DND-41 (cell line): ENCODE data around the gene PITPNM1.

Source experiments
- ATAC-seq: fragments of 200-7000 bp; cut with Tn5 transposase; 3 replicates; pipeline ENCODE4 v1.9.1; 2021; ENCODE audit warnings: low read depth; ENCODE audit not compliant: insufficient read depth
- DNase-seq: peaks from one replicate; pipeline ENCODE4 v3.0.0-alpha.2; 2020
- H2AFZ ChIP-seq: 2 replicates; pipeline ENCODE4 v1.6.0; 2012; ENCODE audit warnings: low read depth, low read length
- H3K27ac ChIP-seq: 2 replicates; pipeline ENCODE4 v1.5.1; 2012; ENCODE audit warnings: low read length, inconsistent platforms
- H3K27me3 ChIP-seq: fragments of 200-600 bp; sonication (generic); 2 replicates; pipeline ENCODE4 v1.6.0; 2012; ENCODE audit warnings: low read length, mild to moderate bottlenecking, inconsistent platforms; ENCODE audit not compliant: insufficient read depth, poor library complexity
- H3K36me3 ChIP-seq: 2 replicates; pipeline ENCODE4 v1.5.1; 2012; ENCODE audit warnings: low read length, inconsistent platforms; ENCODE audit not compliant: insufficient read depth
- H3K4me1 ChIP-seq: 2 replicates; pipeline ENCODE4 v1.5.1; 2012; ENCODE audit warnings: mild to moderate bottlenecking, low read length; ENCODE audit not compliant: insufficient read depth
- H3K4me2 ChIP-seq: 2 replicates; pipeline ENCODE4 v1.6.0; 2012; ENCODE audit warnings: mild to moderate bottlenecking, moderate library complexity, low read length, inconsistent platforms; ENCODE audit not compliant: insufficient read depth
- H3K4me3 ChIP-seq, 2 experiments: fragments of 200-600 bp in 1 of 2; shearing (Covaris generic) in 1 of 2; 2 replicates each; pipeline ENCODE4 v1.5.1; 2012 to 2016; ENCODE audit warnings: inconsistent platforms in 2 of 2, low read length in 2 of 2, mild to moderate bottlenecking in 2 of 2, low read depth in 1 of 2, moderate library complexity in 1 of 2
- H3K79me2 ChIP-seq: 2 replicates; pipeline ENCODE4 v1.6.0; 2012; ENCODE audit warnings: low read length, inconsistent platforms; ENCODE audit not compliant: insufficient read depth
- H3K9ac ChIP-seq: 2 replicates; pipeline ENCODE4 v1.6.0; 2012; ENCODE audit warnings: low read depth, mild to moderate bottlenecking, inconsistent platforms, low read length, moderate library complexity
- H3K9me3 ChIP-seq: 2 replicates; pipeline ENCODE4 v1.5.1; 2012; ENCODE audit warnings: low read length, moderate library complexity, mild to moderate bottlenecking, inconsistent platforms; ENCODE audit not compliant: insufficient read depth, severe bottlenecking
- H4K20me1 ChIP-seq: 2 replicates; pipeline ENCODE4 v1.6.0; 2012; ENCODE audit warnings: low read length; ENCODE audit not compliant: insufficient read depth
- EZH2 ChIP-seq: IDR thresholded peaks from 3 replicates; pipeline ENCODE4 v1.6.1; 2012; ENCODE audit warnings: borderline replicate concordance, low read depth, mild to moderate bottlenecking, moderate library complexity, low read length, inconsistent platforms; ENCODE audit not compliant: severe bottlenecking
- TF ChIP-seq, protein P1 (sequence below): IDR thresholded peaks from 2 replicates; pipeline ENCODE4 v1.5.1; 2012; ENCODE audit warnings: borderline replicate concordance, low read length, moderate library complexity, mild to moderate bottlenecking; ENCODE audit not compliant: poor library complexity, severe bottlenecking; ENCODE audit errors: extremely low read depth

The PITPNM1 gene

DNA sequence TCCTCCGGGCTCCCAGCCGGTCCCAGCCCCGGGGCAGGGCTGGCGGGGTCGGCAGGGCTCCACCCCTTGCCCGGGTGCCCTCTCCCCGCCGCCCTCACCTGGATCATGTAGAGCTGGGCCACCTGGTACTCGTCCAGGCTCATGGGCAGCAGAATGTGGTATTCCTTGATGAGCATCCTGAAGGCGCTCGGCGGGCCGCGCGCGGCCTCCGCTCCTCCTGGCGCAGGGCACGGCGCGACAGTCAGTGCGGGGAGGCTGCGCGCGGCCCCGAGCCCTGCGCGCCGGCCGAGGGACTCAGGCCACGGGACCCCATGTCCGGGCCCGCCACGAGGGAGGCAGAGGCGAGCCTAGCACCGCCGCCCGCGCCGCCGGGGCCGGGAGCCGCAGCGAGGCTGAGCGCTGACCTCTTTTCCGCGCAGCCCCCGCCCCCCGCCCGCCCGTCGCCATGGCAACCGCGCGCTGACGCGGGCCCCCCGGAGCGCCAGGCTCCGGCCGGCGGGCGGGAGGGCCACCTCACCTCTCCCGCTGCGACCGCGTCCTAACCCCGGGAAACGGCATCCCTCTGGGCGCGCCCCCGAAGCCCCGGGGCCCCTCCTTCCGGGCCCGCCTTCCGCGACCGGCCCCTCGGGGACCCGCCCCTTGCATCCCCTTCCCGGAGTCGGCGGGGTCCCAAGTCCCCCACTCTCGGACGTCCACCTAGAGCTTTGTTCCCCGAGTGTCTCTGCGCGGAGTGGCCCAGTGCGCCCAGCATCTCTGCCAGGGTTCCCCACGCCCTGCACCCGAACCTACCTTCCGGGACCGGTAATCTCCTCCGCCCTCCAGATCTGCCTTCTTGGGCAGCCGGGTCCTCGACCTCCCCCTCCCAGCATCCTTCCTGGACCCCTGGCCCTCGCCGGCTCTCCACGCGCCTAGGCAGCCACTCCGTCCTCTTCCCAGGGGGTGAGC, 886 bp downstream of the PITPNM1 start:
- Histone ChIP-seq H3K36me3 (peaks cover 51% of the 10 kb centered on the region), H3K79me2 (peaks cover 51% of the 10 kb centered on the region), H3K27me3 (no peaks in the 10 kb centered on the region), H3K4me2 (peak overlapping the region; percentile 95), H3K9ac (peak overlapping the region; percentile 79), H3K9me3 (no peaks in the 10 kb centered on the region), H2AFZ (peak overlapping the region; percentile 61; the same call in 1 of the 2 replicates), H3K27ac (peak overlapping the region; percentile 69), H3K4me1 (peaks cover 47% of the 10 kb centered on the region), H3K4me3 (peak overlapping the region; percentile 42 to 85), H4K20me1 (peaks cover 40% of the 10 kb centered on the region)
- ATAC-seq (no peak), DNase-seq (peak; percentile 40)
- no peak for TF ChIP-seq EZH2
- TF ChIP-seq, protein P1, sequence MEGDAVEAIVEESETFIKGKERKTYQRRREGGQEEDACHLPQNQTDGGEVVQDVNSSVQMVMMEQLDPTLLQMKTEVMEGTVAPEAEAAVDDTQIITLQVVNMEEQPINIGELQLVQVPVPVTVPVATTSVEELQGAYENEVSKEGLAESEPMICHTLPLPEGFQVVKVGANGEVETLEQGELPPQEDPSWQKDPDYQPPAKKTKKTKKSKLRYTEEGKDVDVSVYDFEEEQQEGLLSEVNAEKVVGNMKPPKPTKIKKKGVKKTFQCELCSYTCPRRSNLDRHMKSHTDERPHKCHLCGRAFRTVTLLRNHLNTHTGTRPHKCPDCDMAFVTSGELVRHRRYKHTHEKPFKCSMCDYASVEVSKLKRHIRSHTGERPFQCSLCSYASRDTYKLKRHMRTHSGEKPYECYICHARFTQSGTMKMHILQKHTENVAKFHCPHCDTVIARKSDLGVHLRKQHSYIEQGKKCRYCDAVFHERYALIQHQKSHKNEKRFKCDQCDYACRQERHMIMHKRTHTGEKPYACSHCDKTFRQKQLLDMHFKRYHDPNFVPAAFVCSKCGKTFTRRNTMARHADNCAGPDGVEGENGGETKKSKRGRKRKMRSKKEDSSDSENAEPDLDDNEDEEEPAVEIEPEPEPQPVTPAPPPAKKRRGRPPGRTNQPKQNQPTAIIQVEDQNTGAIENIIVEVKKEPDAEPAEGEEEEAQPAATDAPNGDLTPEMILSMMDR, result no peak

DNA sequence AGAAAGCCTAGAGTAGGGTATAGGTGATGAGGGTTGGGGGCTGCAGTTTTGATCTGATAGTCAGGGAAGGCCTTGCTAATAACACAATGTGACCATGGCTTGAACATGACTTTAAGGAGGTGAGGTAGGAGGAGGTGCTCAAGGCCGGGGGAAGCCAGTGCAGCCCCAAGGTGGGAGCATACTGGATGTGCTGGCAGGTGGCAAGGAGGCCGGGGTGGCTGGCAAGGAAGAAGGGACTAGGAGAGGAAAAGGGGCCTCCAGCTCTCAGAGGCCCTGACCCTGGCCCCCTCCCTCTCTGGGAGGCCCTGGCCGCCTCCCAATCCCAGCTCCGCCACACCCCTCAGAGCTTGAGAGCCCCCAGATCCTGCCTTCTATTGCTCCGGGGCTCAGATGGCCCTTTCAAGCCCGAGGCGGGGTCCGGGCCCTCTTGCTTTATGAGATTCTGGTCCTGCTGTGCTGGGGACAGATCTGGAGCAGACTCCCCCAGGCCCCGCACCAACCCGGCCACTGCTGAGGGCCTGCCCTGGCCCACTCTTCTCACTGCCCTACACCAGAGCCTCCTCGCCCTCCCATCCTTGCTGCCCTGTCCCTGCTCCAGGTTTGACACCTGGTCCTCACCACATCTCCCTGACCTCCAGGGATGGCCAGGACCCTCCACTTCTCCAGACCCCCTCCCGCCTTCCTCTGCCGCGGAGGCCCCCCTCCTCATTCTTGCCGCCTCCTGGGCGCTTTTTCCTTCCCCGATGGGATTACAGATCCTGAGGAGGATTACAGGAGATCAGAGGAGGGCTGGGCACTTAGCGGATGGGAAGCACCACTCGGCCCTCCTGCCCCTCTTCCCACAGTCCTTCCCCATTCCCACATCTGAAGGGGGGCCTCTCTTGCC, 1.8 kb downstream of the PITPNM1 start:
- Histone ChIP-seq H2AFZ (no peak overlapping the region), H3K36me3 (peaks cover 61% of the 10 kb centered on the region)

DNA sequence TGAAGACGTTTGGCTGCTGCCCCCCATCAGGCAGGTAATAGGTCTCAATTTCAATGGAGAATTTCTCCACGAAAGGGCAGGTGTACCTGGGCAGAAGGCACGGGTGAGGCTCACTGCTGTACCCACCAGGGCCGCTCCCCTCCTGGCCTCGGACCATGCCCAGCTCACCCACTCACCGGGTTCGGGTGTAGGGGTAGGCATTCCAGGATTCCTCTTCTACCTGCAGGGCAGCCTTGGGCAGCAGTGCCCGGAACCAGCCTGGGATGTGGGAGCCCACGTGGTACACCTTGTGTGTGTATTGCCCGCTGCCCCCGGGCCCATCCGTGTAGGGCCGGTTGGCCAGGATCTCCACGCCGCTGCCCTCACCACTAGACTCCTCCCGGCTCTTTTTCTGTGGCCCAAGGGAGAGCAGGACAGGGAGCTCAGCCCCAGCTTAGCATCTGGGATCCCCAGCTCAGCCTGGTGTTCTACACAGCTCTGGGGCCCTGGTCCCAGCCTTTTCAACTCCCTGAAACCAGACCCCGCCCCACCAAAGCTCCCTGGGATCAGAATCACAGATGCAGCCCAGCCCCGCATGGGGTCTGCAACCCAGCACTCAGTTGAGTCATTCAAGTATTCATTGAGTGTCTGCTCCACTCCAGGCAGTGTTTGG, 2.7 kb downstream of the PITPNM1 start:
- Histone ChIP-seq H3K27me3 (no peaks in the 10 kb centered on the region), H3K9ac (no peak overlapping the region), H3K36me3 (peaks cover 66% of the 10 kb centered on the region), H4K20me1 (peaks cover 36% of the 10 kb centered on the region), H3K4me3 (no peak overlapping the region), H3K9me3 (no peaks in the 10 kb centered on the region), H2AFZ (no peak overlapping the region), H3K4me2 (no peak overlapping the region), H3K79me2 (peaks cover 45% of the 10 kb centered on the region), H3K27ac (no peak overlapping the region), H3K4me1 (peaks cover 35% of the 10 kb centered on the region)
- ATAC-seq, result no peak
- DNase-seq, result no peak
- TF ChIP-seq EZH2, result no peak
- TF ChIP-seq, protein P1, result no peak

More for the DNA sequence above, 1.8 kb downstream of the PITPNM1 start:
- DNase-seq (no peak), ATAC-seq (no peak)
- no peak overlapping the region for H3K27ac ChIP-seq
- peak overlapping the region; percentile 79 for H3K9ac ChIP-seq
- peaks cover 40% of the 10 kb centered on the region for H4K20me1 ChIP-seq
- H3K27me3 ChIP-seq, result no peaks in the 10 kb centered on the region
- H3K9me3 ChIP-seq, result no peaks in the 10 kb centered on the region
- peaks cover 39% of the 10 kb centered on the region for H3K4me1 ChIP-seq
- TF ChIP-seq, protein P1, result no peak
- TF ChIP-seq EZH2, result no peak
- H3K4me3 ChIP-seq, result peak overlapping the region in 1 of 2 experiments; percentile 85; a peak in 3 of 4 replicates
- H3K4me2 ChIP-seq, result peak overlapping the region; percentile 95
- peaks cover 51% of the 10 kb centered on the region for H3K79me2 ChIP-seq
